HEK293T (cell line): ENCODE results near the gene CCDC92B.
A peak's percentile ranks its signal among the peaks of the same experiment; 100 is the strongest.

Source experiments
- CTCF ChIA-PET: fragments of 350-600 bp; formaldehyde crosslinking; extraction: SDS; loops from one replicate; lab custom pipeline; 2021; ENCODE audit warnings: antibody characterized with exemption, inconsistent platforms; lab: Yijun Ruan, JAX
- POLR2A ChIA-PET: fragments of 350-600 bp; formaldehyde crosslinking; extraction: SDS; loops from one replicate; lab custom pipeline; 2020; ENCODE audit warnings: antibody characterized with exemption, inconsistent platforms; lab: Yijun Ruan, JAX
- DNase-seq: peaks from one replicate; pipeline ENCODE4 v3.0.0; 2012; ENCODE audit warnings: mixed read lengths; ENCODE audit errors: extremely low spot score
- ARNT ChIP-seq: fragments of 450-650 bp; IDR thresholded peaks from 2 replicates; pipeline ENCODE4 v1.6.1; 2017; ENCODE audit warnings: mild to moderate bottlenecking
- BHLHE40 ChIP-seq: fragments of 450-650 bp; IDR thresholded peaks from 2 replicates; pipeline ENCODE4 v1.6.1; 2016; ENCODE audit warnings: mild to moderate bottlenecking, moderate library complexity, borderline replicate concordance
- CTBP1 ChIP-seq: fragments of 450-650 bp; IDR thresholded peaks from 2 replicates; pipeline ENCODE4 v1.6.1; 2016; ENCODE audit warnings: borderline replicate concordance
- ELF4 ChIP-seq: fragments of 450-650 bp; IDR thresholded peaks from 2 replicates; pipeline ENCODE4 v1.6.1; 2017; ENCODE audit warnings: antibody characterized with exemption
- FOXA1 ChIP-seq: fragments of 450-650 bp; IDR thresholded peaks from 2 replicates; pipeline ENCODE4 v1.6.1; 2016; ENCODE audit warnings: mild to moderate bottlenecking
- FOXK2 ChIP-seq: fragments of 450-650 bp; IDR thresholded peaks from 2 replicates; pipeline ENCODE4 v1.6.1; 2016; ENCODE audit warnings: mild to moderate bottlenecking
- FOXM1 ChIP-seq: fragments of 450-650 bp; IDR thresholded peaks from 2 replicates; pipeline ENCODE4 v1.6.1; 2017; ENCODE audit warnings: mild to moderate bottlenecking, borderline replicate concordance
- HDGF ChIP-seq: fragments of 450-650 bp; IDR thresholded peaks from 2 replicates; pipeline ENCODE4 v1.6.1; 2017; ENCODE audit warnings: antibody characterized with exemption, borderline replicate concordance
- L3MBTL2 ChIP-seq: fragments of 450-650 bp; conservative IDR thresholded peaks from 2 replicates; pipeline ENCODE4 v1.6.1; 2016; ENCODE audit warnings: mild to moderate bottlenecking
- LEF1 ChIP-seq: fragments of 450-650 bp; IDR thresholded peaks from 2 replicates; pipeline ENCODE4 v1.6.1; 2017; ENCODE audit warnings: mild to moderate bottlenecking, borderline replicate concordance
- NFRKB ChIP-seq: fragments of 450-650 bp; IDR thresholded peaks from 2 replicates; pipeline ENCODE4 v1.6.1; 2016; ENCODE audit warnings: mild to moderate bottlenecking, moderate library complexity
- PKNOX1 ChIP-seq: fragments of 450-650 bp; IDR thresholded peaks from 2 replicates; pipeline ENCODE4 v1.6.1; 2016
- SP1 ChIP-seq: fragments of 450-650 bp; IDR thresholded peaks from 2 replicates; pipeline ENCODE4 v1.6.1; 2017
- SUZ12 ChIP-seq: fragments of 450-650 bp; IDR thresholded peaks from 2 replicates; pipeline ENCODE4 v1.6.1; 2016; ENCODE audit warnings: mild to moderate bottlenecking
- TARDBP ChIP-seq: fragments of 450-650 bp; IDR thresholded peaks from 2 replicates; pipeline ENCODE4 v1.6.1; 2016
- ZNF384 ChIP-seq: fragments of 450-650 bp; IDR thresholded peaks from 2 replicates; pipeline ENCODE4 v1.6.1; 2016

CCDC92B gene

GRCh38 chr17:2691965-2692780, 57.3 kb downstream of the CCDC92B start:
- ChIA-PET CTCF (no interaction called here), POLR2A (no interaction called here)
- TF ChIP-seq L3MBTL2 (no peak), ELF4 (no peak), BHLHE40 (no peak), ZNF384 (no peak), SP1 (no peak), FOXK2 (no peak), ARNT (no peak), FOXM1 (no peak), LEF1 (no peak), NFRKB (no peak), FOXA1 (no peak), PKNOX1 (no peak)
- no peak for DNase-seq

- ChIA-PET CTCF (no interaction called here), POLR2A (no interaction called here)
- no peak for DNase-seq
- no peak for TF ChIP-seq CTBP1
- no peak for TF ChIP-seq ZNF384
- TF ChIP-seq FOXM1: no peak
- TF ChIP-seq ARNT: no peak
- TF ChIP-seq LEF1: no peak
Measured at GRCh38 chr17:2691069-2691871, 58.2 kb downstream of the CCDC92B start.

DNA sequence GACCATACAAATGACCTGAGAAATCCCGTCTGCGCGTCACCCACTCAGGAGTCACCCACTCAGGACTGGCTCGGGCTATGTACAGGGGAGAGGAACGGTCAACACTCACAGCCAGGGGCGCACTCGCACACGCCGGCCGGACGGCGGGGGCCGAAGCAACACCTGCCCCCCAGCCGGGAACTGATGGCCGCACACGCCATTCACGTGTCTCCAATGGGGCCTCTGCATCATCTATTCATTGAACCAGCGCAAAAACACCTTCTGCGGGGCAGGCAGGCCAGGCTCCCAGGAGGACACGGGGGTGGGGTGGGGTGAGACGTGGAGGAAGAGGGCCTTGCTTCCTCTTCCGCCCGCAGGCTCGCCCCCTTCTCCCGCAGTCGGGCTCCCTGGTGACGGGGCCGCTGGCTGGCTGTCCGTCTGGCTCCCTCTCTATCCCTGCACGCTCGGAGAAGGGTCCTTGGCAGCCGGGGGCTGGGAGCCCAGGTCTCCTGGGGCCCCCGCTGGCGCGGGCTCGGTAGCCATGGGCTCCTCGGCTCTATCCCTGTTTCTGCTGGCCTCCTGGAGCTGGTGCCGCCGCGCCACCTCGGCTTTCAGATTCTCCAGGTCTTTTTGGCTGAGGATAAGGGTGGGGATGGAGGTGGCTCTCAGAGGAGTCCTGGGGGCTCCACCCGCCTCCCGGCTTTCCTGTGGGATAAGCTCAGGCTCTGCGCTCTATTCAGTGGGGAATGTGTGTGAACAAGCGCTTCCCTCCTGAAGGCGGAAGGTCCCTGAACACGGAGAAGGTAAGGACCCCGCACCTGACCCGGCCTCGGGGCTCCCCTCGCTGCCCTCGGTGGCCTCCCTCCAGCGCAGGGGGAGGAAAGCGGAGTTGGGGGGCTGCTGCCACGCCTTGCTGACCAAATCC, 59.0 kb downstream of the CCDC92B start:
- POLR2A ChIA-PET: no interaction called here
- CTCF ChIA-PET: no interaction called here
- TF ChIP-seq SUZ12: no peak
- TF ChIP-seq CTBP1: no peak
- TF ChIP-seq SP1: no peak
- no peak for TF ChIP-seq L3MBTL2
- TF ChIP-seq ELF4: no peak
- TF ChIP-seq ZNF384: no peak
- TF ChIP-seq HDGF: no peak
- TF ChIP-seq FOXK2: no peak
- no peak for TF ChIP-seq LEF1
- TF ChIP-seq FOXM1: no peak
- TF ChIP-seq ARNT: no peak
- TF ChIP-seq FOXA1: no peak

GRCh38 chr17:2689411-2690164, 59.9 kb downstream of the CCDC92B start:
- CTCF ChIA-PET: no interaction called here
- POLR2A ChIA-PET: no interaction called here
- peak; percentile 7 for DNase-seq
- no peak for TF ChIP-seq SP1
- TF ChIP-seq NFRKB: no peak
- no peak for TF ChIP-seq TARDBP
- TF ChIP-seq FOXM1: no peak

More for the DNA sequence above, 59.0 kb downstream of the CCDC92B start:
- DNase-seq: peak; percentile 7

GRCh38 chr17:2688351-2689342, 60.8 kb downstream of the CCDC92B start:
- peak; percentile 4 for DNase-seq
- CTCF ChIA-PET: no interaction called here
- POLR2A ChIA-PET: no interaction called here
- TF ChIP-seq SUZ12 (no peak), ARNT (no peak), TARDBP (no peak), FOXA1 (no peak), FOXK2 (no peak), ZNF384 (no peak), FOXM1 (no peak), HDGF (no peak), CTBP1 (no peak), BHLHE40 (no peak), PKNOX1 (no peak), ELF4 (no peak), NFRKB (no peak), LEF1 (no peak), L3MBTL2 (no peak), SP1 (no peak)
